Common myeloid progenitor, CD34-positive (primary cell): ENCODE measurements around the gene UBE2E2.

Source experiments
- CTCF ChIA-PET: fragments of 350-600 bp; sonication (Branson Sonifier 250); formaldehyde crosslinking; loops from one replicate; lab custom pipeline; 2021; ENCODE audit warnings: antibody characterized with exemption; lab: Charles Lee
- POLR2A ChIA-PET: fragments of 350-600 bp; sonication (Branson Sonifier 250); formaldehyde crosslinking; loops from one replicate; lab custom pipeline; 2021; ENCODE audit warnings: antibody characterized with exemption; lab: Charles Lee
- DNase-seq, 3 donors: peaks; one replicate each; pipeline versions ENCODE4 v3.0.0 to v3.0.0-alpha.2; 2013
- H3K27ac ChIP-seq, 2 experiments: 1 replicate in 1 of 2; 2 replicates in 1 of 2; pipeline ENCODE4 v1.7.0; 2013; ENCODE audit warnings: inconsistent platforms in 2 of 2, low read length in 2 of 2, mild to moderate bottlenecking in 2 of 2, low read depth in 1 of 2, moderate library complexity in 1 of 2; ENCODE audit not compliant: severe bottlenecking in 2 of 2, insufficient read depth in 1 of 2, poor library complexity in 1 of 2
- H3K27me3 ChIP-seq, 5 experiments: replicated peaks in 2 of 5; 1 replicate in 3 of 5; 2 replicates in 2 of 5; pipeline versions ENCODE4 v1.6.1 to v1.7.0; 2013; ENCODE audit warnings: low read length in 4 of 5, mild to moderate bottlenecking in 2 of 5, moderate library complexity in 2 of 5, inconsistent platforms in 1 of 5; ENCODE audit not compliant: insufficient read depth in 5 of 5, control insufficient read depth in 4 of 5
- H3K36me3 ChIP-seq, 4 experiments: 1 replicate in 2 of 4; 2 replicates in 2 of 4; pipeline versions ENCODE4 v1.6.1 to v1.7.0; 2013; ENCODE audit warnings: low read length in 3 of 4, control low read depth in 1 of 4, mild to moderate bottlenecking in 1 of 4; ENCODE audit not compliant: control insufficient read depth in 4 of 4, insufficient read depth in 4 of 4
- H3K4me1 ChIP-seq, 4 experiments: 1 replicate in 3 of 4; 2 replicates in 1 of 4; pipeline versions ENCODE4 v1.6.1 to v1.7.1; 2013; ENCODE audit warnings: low read length in 3 of 4, mild to moderate bottlenecking in 3 of 4, control low read depth in 1 of 4, inconsistent platforms in 1 of 4, moderate library complexity in 1 of 4; ENCODE audit not compliant: control insufficient read depth in 4 of 4, insufficient read depth in 4 of 4; ENCODE audit errors: control extremely low read depth in 1 of 4
- H3K4me3 ChIP-seq, 7 experiments: 1 replicate in 4 of 7; 2 replicates in 3 of 7; pipeline versions ENCODE4 v1.5.1 to v1.7.0; 2013; ENCODE audit warnings: mild to moderate bottlenecking in 7 of 7, low read length in 6 of 7, moderate library complexity in 6 of 7, inconsistent platforms in 2 of 7, low read depth in 2 of 7, control low read depth in 1 of 7; ENCODE audit not compliant: insufficient read depth in 4 of 7, control insufficient read depth in 1 of 7; ENCODE audit errors: extremely low read depth in 1 of 7
- H3K9me3 ChIP-seq, 5 experiments: 1 replicate in 4 of 5; 2 replicates in 1 of 5; pipeline versions ENCODE4 v1.6.1 to v1.7.1; 2013; ENCODE audit warnings: low read length in 4 of 5, mild to moderate bottlenecking in 2 of 5, inconsistent platforms in 1 of 5, low read depth in 1 of 5, moderate library complexity in 1 of 5; ENCODE audit not compliant: control insufficient read depth in 4 of 5, insufficient read depth in 2 of 5; ENCODE audit errors: control extremely low read depth in 1 of 5
- WGBS: methylation state at CpG from one replicate; pipeline ENCODE4 v1.1.5; 2013; ENCODE audit not compliant: insufficient coverage; 5-methylcytosine and 5-hydroxymethylcytosine counted together

Gene UBE2E2

DNA sequence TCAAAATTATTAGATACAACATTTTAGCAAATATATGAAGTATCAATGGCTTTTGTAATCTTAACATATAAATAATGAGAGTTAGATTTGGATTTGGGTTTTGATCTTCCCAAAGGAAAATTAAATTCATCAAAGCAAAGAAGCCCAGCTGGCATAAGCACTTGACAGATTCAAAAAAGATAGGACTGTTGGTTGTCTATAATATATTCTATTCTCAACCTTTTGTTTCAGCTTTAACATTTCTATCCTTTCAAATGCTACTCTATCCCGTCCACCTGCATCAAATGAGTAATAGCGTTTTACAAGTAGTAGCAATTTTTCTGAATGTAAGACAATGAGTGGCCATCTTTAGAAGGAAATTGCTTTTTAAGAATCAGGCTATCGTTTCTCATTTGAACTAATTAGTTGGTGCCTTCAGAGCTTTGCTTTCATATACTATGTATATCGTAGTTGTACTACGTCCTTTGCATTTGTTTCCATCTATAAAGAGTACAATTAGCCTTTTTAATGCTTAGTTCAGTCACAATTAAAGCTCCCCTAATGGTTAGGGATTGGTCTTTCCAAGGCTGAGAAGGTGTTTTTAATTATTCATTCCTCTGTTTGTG, 278.0 kb downstream of the UBE2E2 start:
- no peaks in the 10 kb centered on the region for H3K27me3 ChIP-seq
- POLR2A ChIA-PET: no interaction called here
- H3K4me1 ChIP-seq: no peaks in the 10 kb centered on the region
- WGBS: 93% methylated on average over 2 of the region's 5 CpGs
- no peak overlapping the region for H3K4me3 ChIP-seq
- no peaks in the 10 kb centered on the region for H3K36me3 ChIP-seq
- no peak overlapping the region for H3K27ac ChIP-seq
- peaks cover 0 to 27% (median 23%) of the 10 kb centered on the region in 5 experiments for H3K9me3 ChIP-seq
- DNase-seq: no peak
- CTCF ChIA-PET: interaction anchor here (1.0 kb wide), 1 partner anchor 164 kb away, joined by 3 read pairs; no protein-coding TSS in a partner anchor

DNA sequence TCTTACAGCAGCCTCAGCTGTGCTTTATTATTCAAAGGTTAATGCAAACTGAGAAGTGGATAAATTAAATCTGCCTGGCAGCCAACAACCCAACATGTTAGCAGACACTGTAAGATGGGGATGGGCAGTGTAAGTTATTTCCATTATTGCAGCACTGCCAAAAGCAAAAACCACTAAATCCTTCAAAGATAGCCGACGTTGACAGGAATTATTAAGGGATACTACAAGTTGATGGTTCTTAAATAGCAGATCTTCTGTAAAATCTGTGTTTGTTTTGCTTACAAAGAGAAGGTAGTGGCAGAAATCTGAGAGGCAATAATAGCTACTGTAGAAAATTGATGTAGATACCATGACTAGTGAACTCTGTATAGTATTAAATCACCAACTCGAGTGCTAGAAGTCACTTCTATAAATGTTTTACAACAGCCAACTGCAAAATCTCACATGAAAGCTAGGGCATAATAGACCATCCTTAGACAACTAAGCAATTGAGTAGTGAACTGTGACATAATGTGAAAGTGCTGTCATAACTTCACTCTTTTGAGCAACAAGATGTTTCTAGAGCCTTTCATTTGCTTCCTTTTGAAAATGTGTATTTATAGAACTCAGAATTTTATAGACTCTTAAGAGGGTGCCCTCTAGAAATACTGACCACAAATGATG, 278.6 kb downstream of the UBE2E2 start:
- ChIA-PET POLR2A (no interaction called here), CTCF (interaction anchor here (1.0 kb wide), 1 partner anchor 165 kb away, joined by 3 read pairs; no protein-coding TSS in a partner anchor)
- H3K4me1 ChIP-seq: no peaks in the 10 kb centered on the region
- H3K9me3 ChIP-seq: peaks cover 0 to 33% (median 29%) of the 10 kb centered on the region in 5 experiments
- DNase-seq: no peak
- no peak overlapping the region for H3K4me3 ChIP-seq
- no peak overlapping the region for H3K27ac ChIP-seq
- peaks cover 0 to 2% (median 0%) of the 10 kb centered on the region in 4 experiments for H3K36me3 ChIP-seq
- no CpG with 5 or more reads among the region's 3 CpGs for WGBS
- no peaks in the 10 kb centered on the region for H3K27me3 ChIP-seq

DNA sequence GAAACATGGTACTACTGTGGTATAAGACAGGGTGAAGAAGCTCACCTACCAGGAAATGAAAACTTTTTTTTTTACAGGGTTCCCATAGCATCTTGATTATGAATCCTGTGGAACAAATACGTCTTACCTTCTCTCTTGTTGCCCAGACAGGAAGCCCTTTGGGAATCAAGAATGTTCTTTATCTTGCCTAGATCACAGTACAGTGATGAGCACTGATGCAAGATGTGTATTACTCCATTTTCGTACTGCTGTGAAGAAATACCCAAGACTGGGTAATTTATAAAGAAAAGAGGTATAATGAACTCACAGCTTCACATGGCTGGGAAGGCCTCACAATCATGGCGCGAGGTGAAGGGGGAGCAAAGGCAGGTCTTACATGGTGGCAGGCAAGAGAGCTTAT, 281.3 kb downstream of the UBE2E2 start:
- Histone ChIP-seq H3K27me3 (no peaks in the 10 kb centered on the region), H3K36me3 (peaks cover 0 to 2% (median 0%) of the 10 kb centered on the region in 4 experiments), H3K4me1 (no peaks in the 10 kb centered on the region), H3K4me3 (no peak overlapping the region), H3K27ac (no peak overlapping the region), H3K9me3 (peaks cover 0 to 28% (median 25%) of the 10 kb centered on the region in 5 experiments)
- POLR2A ChIA-PET: no interaction called here
- no peak for DNase-seq
- CTCF ChIA-PET: interaction anchor here (1.2 kb wide), 1 partner anchor 11 kb away, joined by 5 read pairs; no protein-coding TSS in a partner anchor
- WGBS: 86% methylated on average over 3 of the region's 4 CpGs

DNA sequence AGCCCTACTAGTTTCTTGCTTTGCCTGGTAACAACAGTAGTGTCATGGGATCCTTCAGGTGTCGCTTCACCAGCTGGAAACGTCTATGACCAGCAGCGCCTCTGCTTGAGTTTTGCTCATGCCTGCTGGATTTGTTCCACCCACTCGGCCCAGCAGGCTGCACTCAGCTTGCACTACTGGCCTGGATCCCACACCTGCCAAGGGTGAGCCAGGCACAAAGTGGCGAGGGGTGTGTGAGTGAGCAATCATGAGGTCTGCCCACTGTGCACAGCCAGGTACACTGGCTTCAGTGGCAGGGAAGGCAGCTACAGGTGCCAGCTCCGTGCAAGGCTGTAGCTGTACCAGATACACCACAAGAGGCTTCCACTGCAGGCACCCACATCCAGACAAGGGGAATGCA, 282.8 kb downstream of the UBE2E2 start:
- ChIA-PET CTCF (no interaction called here), POLR2A (no interaction called here)
- DNase-seq: no peak
- 98% methylated on average over 6 of the region's 6 CpGs for WGBS
- Histone ChIP-seq H3K36me3 (peaks cover 0 to 2% (median 0%) of the 10 kb centered on the region in 4 experiments), H3K27me3 (no peaks in the 10 kb centered on the region), H3K4me1 (no peaks in the 10 kb centered on the region), H3K27ac (no peak overlapping the region), H3K4me3 (no peak overlapping the region), H3K9me3 (peaks cover 0 to 18% (median 14%) of the 10 kb centered on the region in 5 experiments)

DNA sequence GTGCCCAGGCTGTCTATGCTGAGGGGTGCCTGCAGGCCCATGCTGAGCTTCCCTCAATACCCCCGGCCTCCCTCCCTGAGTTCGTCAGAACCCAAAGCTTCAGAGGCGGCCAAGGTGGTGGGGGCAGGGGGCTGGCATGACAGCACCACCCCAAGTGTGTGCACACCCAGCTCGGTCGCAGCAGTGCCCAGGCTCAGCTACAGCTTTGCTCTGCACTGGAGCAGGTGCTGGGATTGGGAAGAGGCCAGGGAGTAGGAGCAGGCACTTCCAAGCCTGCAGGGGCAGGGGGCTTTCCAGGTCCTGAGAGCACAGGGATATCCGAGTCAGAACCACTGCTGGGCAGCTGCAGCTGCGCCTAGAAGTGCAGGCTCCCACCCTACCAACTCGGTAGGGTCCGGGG, 283.9 kb downstream of the UBE2E2 start:
- no peaks in the 10 kb centered on the region for H3K4me1 ChIP-seq
- WGBS: 95% methylated on average over 9 of the region's 9 CpGs
- ChIA-PET POLR2A (no interaction called here), CTCF (no interaction called here)
- no peaks in the 10 kb centered on the region for H3K27me3 ChIP-seq
- peaks cover 0 to 2% (median 0%) of the 10 kb centered on the region in 4 experiments for H3K36me3 ChIP-seq
- DNase-seq: no peak
- no peak overlapping the region for H3K27ac ChIP-seq
- H3K9me3 ChIP-seq: peaks cover 0 to 18% (median 14%) of the 10 kb centered on the region in 5 experiments
- H3K4me3 ChIP-seq: no peak overlapping the region

DNA sequence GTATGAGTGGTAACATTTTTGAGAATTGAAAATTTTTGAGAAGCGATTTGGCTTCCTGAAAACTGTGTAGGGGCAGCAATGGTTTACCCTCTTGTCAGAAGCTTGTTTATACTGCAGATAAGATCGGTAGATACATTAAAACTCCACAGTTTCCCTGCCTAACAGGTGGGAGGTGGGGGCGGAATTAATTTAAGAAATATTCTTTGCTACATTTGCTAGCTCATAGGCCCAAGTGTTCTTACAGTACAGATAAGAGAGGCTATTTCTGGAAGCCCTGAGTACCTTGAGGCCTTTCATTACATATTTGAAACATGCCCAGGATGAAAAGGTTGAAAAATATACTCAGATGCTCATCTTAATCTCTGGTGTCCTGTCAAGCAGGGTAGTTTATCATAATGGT, 285.5 kb downstream of the UBE2E2 start:
- ChIA-PET CTCF (no interaction called here), POLR2A (no interaction called here)
- no peak for DNase-seq
- H3K27ac ChIP-seq: no peak overlapping the region
- H3K36me3 ChIP-seq: peaks cover 0 to 2% (median 0%) of the 10 kb centered on the region in 4 experiments
- WGBS: 100% methylated on average over 2 of the region's 3 CpGs
- no peaks in the 10 kb centered on the region for H3K4me1 ChIP-seq
- H3K9me3 ChIP-seq: peaks cover 0 to 18% (median 14%) of the 10 kb centered on the region in 5 experiments
- no peaks in the 10 kb centered on the region for H3K27me3 ChIP-seq
- no peak overlapping the region for H3K4me3 ChIP-seq
